Epidermal melanocyte (primary cell): ENCODE data around the gene HDGFL2.
A peak's percentile ranks its signal among the peaks of the same experiment; 100 is the strongest.

Experiments
- DNase-seq: peaks from one replicate; pipeline ENCODE4 v3.0.0; 2011; ENCODE audit warnings: low spot score; ENCODE audit not compliant: insufficient read length

The HDGFL2 gene

DNA sequence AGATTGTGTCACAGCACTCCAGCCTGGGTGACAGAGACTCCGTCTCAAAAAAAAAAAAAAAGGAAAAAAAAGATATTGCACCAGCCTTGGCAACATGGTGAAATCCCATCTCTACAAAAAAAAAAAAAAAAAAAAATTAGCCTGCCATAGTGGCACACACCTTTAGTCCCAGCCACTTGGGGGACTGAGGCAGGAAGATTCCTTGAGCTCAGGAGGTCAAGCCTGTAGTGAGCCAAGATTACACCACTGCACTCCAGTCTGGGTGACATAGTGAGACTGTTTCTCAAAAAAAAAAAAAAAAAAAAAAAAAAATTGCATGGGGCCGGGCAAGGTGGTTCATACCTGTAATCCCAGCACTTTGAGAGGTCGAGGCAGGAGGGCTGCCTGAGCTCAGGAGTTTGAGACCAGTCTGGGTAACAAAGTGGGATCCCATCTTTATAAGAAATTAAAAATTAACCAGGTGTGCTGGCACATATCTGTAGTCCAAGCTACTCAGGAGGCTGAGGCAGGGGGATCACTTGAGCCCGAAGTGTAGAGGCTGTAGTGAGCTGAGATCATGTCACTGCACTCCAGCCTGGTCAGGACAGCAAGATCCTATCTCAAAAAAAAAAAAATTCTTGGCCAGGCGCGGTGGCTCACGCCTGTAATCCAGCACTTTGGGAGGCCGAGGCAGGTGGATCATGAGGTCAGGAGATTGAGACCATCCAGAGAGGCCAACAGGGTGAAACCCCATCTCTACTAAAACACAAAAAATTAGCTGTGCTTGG, 7.1 kb upstream of the HDGFL2 start:
- no peak for DNase-seq

DNA sequence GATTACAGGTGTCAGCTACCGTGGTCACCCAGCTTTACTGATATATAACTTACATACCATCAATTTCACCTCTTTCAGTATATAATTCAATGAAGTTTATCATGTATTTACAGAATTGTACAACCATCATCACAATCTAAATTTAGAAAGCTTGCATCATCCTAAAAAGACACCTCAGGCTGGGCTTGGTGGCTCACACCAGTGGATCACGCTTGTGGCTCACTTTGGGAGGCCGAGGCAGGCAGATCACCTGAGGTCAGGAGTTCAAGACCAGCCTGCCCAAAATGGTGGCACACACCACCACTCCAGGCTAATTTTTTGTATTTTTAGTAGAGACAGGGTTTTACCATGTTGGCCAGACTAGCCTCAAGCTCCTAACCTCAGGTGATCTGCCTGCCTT, 4.3 kb upstream of the HDGFL2 start:
- no peak for DNase-seq

DNA sequence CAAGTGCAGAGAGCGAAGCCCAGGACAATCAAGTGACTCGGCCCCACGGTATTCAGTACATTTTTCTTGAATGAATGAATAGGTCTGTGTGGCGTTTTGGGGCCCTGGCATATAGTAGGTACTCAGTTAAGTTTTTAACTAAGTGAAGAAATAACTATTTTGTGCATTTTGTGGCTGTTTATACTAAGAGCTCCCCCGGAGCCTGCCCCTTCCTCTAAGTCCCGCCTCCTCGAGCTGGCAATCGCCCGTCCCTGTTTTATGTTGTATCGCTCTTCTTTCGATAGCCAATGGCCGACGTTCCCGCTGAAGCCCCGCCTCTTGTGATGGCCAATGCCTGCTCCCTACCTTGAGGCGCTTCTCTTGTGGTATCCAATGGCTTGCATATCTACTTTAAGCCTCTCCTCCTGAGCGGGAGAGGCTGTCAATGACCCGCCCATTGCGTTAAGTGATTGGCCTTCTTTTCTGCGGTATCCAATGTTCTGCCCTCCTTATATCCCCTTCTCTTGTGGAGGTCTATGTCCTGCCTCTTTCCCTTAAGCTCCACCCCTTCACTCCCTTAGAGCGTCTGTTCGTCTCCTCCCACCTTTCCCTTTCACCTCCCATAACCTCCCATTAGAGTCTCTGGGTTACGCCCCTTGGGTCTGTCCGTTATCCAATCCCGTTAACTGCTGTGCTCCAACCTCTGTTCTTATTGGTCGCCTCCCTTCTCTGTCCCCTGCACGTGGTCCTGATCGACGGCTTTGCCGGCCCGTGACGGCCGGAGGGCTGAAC, 509 bp upstream of the HDGFL2 start:
- DNase-seq, result peak; percentile 99

DNA sequence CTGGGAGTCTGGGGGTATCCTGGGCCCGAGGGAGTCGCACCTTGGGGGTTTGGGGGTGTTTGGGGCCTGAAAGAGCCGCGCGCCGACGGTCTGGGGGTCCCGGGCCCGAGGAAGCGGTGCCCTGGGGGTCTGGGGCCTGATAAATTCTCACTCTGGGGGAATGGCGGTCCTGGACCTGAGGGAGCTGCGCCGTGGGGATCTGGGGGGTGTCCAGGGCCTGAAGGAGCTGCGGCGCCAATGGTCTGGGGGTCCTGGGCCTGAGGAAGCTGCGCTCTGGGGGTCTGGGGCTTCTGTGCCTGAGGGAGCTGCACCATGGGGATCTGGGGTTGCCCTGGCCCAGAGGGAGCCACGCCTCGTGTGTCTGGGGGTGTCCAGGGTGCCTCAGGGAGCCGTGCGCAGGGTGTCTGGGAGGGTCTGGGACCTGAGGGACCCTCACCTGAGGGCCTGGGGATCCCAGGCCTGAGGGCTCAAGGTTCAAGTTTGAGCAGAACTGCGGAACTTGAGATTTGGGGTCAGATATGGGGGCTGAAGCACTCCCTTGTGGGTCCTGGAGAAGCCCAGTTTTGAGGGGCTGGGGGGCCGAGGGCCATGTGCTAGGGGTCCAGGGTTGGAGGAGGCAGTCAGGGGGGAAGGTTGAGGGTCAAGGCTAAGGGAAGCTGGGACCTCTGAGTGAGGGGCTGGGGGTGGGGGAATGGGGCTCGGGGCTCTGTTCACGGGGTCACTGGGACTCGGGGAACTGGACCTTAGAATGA, 1.1 kb downstream of the HDGFL2 start:
- DNase-seq, result no peak

DNA sequence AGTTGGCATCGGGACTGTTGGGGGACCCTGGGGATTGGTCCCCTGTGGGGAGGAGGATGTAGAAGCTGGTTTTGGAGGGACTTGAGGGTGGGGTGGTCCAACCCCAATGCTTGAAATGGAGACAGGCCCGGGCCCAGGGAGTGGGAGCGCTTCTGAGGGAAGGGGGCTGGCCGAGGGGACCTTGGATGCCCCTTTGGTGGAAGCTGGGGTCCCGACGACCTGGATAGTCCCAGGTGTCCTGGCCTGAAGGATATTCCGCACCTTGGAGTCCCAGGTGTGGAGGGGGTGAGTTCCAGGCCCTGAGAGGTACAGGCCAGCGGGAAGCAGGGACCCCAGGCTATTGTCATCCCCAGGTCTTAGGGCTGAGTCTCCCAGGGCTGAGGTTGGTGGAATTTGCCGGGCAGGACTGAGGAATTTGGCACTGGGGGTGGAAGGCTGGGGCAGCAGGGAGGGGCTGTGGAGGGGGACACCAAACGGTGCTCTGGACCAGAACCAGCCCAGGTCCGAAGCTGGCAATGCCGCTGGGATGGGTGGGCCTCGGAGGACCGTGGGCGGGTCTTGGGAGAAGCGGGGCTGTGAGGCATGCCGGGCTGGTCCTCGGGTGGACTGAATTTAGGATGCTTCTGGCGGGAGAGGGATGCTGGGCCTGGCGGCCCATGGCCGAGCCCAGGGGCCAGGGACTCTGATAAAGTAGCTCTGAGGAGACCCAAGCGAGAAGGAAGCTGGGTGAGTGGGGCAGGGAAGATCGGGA, 1.8 kb downstream of the HDGFL2 start:
- no peak for DNase-seq

DNA sequence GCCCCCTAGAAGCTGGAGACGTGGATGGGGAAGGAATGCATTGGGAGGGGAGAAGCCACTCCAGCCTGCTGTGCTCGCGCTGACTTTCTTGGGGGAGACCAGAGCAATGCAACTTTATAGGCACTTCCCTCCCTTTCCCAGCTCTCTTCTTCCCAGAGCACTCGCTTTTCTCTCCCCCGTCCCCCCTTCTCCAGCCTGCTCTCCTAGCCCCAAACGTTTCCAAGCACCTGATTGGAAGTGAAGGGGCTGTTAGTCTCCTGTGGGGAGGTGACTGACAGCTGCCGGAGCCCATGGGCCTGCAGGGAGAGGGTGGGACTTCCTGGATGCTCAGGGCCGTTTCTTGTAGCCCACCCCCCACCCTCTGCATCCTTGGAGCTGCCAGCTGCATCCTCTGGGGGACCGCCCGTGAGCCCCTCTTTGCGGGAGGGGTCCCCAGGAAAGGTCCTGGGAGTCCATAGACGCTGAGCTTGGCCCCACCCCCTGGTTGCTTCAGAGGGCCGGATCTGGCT, 2.5 kb downstream of the HDGFL2 start:
- peak; percentile 77 for DNase-seq

DNA sequence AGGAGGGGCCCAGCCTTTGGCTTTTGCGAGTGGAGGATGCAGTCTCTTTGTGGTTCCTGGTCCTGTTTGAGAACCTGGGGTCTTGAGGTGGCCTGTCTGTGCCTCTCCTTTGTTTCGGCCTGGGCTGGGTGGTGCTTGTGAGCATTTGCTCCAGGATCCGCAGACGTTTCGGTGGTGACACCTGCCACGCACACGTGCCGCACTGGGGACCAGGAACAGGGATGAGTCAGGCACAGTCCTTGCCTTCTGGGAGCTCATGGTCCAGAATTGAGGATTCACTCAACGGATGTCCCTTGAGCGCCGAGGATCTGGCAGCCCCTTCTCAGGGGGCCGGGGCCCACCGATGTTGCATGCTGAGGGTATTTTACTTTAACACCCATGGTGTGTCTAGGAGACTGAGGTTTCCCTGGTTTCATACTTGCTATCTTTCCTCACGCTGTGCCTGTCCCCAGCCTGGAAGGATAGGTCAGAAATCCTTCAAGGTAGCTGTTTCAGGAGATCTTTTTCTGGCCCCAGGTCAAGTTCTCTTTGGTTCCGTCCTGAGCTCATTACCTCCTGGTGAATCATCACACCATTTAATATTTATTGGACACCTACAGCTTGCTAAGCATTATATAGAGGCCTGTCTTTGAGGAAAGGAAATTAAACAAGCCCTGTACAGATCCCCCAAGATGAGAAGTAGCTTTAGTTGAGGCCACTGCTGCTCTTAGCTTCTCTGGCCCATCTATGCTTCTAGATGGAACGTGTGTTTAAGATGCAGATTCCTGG, 5.1 kb downstream of the HDGFL2 start:
- no peak for DNase-seq

DNA sequence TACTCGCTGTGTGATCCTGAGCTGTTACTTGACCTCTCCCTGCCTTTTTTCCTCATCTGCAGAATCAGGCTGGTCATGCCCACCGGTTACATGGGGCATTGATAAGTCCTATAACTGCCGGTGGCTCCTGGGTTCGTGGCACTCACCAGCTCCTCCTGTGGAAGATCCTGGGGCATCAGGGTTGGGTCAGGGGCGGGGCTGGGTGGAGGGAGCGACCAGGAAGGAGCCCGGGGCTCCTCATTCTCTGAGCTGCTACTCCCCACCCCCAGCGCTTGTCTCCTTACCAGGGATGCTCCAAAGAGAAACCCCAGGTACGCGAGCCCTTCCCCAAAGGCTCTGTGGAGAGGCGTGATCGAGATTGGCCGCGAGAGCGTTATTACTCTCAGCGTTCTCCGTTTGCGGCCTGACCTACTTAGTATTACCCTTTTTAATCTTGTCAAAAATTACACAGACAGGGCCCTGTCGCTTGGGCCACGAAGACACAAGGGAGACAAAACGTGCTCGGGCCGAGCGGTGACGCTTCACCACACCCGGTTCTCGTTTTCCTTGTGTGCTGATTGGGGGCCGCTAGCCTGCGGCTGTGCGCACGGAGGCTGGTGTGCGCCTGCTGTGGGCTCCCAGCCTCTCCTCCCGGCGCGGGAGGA, 10.7 kb downstream of the HDGFL2 start:
- no peak for DNase-seq

DNA sequence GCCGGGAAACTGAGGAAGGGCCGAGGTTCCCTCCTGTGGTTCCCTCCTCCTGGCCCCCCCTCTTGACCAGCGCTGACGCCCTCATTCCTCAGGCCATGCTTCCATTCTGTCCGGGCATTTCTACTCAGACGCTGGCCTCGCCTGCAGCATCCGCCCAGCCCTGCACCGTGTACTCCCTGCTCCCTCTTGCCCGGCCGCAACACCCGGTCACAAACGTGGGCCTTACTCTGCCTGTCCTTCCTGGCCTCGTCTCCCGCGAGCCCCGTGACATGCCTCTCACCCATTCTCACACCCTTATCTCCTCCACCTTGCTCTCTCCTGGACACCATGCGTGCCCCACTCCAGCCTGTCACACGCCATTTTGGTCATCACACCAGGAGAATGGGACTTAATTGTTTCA, 11.3 kb downstream of the HDGFL2 start:
- DNase-seq, result no peak

DNA sequence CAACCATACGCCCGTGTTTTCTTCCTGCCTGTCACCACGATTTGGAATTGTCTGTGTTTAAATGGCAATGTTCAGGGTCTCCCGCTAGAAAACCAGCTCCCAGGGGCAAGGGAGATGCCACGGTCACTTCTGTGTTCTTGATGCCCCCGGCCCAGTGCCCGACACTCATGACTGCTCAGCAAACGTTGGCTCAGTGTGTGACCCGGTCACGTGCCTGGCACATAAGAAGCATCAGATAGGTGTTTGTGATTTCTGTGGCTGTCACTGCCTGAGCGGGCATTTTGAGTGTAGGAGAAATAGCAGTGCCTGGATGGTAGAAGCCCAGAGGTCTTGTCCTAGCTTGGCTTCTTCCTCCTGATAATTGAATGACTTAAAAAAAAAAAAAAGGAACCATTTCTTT, 15.5 kb downstream of the HDGFL2 start:
- no peak for DNase-seq

DNA sequence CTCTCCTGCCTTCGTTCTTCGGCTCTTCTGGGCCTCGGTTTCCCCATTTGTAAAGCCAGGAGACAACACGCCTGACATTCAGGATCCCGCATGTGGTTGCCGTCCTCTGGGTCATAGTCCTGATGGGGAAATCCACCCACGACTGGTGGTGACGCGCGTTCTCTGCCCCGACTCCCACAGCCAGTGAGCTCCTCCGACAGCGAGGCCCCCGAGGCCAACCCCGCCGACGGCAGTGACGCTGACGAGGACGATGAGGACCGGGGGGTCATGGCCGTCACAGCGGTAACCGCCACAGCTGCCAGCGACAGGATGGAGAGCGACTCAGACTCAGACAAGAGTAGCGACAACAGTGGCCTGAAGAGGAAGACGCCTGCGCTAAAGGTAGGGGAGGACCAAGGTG, 16.4 kb downstream of the HDGFL2 start:
- DNase-seq, result no peak

DNA sequence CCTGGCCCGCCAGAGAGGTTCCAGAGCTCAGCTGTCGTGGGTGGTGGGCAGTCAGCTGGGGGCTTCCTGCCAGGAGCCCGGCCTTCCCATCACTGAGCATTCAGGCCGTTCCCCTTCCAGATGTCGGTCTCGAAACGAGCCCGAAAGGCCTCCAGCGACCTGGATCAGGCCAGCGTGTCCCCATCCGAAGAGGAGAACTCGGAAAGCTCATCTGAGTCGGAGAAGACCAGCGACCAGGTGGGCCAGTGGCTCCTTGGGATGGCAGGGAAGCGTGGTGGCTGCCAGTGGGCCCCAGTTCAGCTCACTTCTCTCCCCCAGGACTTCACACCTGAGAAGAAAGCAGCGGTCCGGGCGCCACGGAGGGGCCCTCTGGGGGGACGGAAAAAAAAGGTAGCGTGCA, 19.3 kb downstream of the HDGFL2 start:
- no peak for DNase-seq

DNA sequence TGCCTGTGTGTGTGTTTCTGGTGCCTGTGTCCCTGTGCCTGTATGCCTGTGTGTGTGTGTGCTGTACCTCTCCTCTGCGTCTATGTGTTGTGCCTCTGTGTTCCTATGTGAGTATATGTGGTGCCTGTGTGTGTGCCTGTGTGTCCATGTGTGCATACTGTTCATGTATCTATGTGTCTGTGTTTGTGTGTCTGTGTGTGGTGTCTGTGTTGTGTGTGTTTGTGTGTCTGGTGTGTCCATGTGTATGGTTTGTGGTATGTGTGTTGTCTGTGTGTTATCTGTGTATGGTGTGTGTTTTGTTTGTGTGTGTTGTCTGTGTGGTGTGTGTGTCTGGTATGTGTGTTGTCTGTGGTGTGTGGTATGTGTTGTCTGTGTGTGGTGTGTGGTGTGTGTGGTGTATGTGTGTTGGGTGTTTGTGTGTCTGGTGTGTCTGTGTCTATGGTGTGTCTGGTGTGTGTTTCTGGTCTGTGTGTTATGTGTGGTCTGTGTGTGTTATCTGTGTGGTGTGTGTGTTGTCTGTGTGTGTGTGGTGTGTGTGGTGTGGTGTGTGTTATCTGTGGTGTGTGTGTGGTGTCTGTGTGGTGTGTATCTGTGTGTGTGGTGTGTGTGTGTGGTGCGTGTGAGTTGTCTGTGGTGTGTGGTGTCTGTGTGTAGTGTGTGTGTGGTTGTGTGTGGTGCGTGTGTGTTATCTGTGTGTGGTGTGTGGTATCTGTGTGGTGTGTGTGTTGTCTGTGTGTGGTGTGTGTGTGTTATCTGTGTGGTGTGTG, 20.4 kb downstream of the HDGFL2 start:
- DNase-seq, result no peak

DNA sequence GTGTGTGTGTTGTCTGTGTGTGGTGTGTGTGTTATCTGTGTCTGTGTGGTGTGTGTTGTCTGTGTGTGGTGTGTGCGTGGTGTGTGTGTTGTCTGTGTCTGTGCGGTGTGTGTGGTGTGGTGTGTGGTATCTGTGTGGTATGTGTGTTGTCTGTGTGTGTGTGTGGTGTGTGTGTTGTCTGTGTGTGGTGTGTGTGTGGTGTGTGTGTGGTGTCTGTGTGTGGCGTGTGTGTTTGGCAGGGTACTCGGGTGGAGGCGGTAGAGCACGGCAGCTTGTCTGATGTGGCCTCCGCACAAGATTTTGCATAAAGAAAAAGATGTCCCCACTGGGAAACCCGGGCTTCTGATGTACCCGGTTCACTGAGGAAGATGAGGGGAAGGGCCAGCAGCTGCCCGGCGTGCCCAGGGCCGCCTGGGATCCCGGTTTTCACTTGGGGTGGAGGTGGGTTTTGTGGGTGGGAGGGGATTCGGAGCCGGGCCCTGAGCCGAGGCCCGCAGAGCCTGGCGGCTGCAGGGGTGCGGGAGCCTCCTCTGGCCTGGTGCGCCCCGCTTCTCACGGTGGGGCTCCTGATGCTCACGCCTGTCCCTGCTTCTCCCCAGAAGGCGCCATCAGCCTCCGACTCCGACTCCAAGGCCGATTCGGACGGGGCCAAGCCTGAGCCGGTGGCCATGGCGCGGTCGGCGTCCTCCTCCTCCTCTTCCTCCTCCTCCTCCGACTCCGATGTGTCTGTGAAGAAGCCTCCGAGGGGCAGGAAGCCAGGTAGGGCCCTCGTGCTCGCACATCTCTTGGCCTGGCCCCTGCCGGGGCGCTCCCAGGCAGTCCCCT, 21.2 kb downstream of the HDGFL2 start:
- no peak for DNase-seq

DNA sequence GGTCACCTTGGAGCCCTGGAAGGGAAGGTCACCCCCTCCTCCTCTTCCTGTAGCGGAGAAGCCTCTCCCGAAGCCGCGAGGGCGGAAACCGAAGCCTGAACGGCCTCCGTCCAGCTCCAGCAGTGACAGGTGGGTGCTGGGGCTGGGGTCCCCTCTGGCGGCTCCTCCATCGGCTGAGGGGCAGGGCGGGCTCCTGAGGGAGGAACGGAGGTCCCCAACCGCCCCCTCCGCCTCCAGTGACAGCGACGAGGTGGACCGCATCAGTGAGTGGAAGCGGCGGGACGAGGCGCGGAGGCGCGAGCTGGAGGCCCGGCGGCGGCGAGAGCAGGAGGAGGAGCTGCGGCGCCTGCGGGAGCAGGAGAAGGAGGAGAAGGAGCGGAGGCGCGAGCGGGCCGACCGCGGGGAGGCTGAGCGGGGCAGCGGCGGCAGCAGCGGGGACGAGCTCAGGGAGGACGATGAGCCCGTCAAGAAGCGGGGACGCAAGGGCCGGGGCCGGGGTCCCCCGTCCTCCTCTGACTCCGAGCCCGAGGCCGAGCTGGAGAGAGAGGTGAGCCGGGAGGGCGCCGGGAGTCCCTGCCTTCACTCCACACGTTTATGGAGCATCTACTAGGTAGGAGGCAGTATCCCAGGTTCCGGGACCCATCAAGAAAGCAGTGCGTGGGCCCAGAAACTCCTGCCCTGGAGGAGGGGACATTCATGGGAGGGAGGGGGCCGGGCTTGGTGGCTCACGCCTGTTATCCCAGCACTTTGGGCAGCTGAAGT, 22.0 kb downstream of the HDGFL2 start:
- no peak for DNase-seq

DNA sequence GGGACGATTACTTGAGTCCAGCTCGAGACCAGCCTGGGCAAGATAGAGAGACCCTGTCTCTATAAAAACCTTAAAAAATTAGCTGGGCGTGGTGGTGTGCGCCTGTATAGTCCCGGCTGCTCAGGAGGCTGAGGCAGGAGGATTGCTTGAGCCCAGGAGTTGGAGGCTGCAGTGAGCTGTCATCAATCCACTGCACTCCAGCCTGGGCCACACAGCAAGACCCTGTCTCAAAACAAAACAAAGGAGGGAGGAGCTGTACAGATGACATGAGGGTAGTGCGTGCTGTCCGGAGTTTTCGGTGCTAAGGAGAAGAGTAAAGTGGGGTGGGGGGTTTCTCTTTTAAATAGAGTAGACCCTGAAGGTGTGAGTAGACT, 22.6 kb downstream of the HDGFL2 start:
- DNase-seq, result no peak

DNA sequence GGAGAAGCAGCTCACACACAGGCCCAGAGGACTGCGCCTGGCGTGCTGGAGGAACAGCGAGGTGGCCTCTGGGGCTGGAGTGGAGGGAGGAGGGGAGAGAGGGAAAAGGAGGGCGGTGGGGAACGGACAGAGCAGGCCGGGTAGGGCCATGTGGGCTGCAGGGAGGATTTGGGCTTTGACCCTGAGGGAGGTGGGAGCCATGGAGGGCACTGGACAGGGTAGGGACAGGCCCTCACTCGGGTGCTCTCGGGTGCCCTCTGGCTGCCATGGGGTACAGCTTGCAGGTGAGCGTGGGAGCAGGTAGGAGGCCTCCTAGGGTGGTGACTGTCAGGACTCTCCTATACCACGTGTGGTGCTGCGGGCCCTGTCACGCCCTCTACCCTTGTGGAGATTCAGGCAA, 23.4 kb downstream of the HDGFL2 start:
- no peak for DNase-seq

DNA sequence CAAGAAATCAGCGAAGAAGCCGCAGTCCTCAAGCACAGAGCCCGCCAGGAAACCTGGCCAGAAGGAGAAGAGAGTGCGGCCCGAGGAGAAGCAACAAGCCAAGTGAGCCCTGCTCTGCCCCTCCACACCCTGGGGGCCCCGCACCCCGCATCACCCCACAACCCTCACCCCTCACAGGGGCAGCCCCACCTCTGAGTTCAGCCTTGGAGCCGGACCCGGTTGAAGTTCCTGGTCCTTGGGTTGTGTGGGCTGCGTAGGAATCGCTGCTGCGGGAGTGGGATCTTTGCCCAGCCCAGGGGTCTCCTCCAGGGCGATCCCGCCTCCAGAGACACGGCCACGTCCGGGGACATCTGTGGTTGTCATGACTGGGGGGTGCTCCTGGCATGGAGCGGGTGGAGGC, 24.2 kb downstream of the HDGFL2 start:
- no peak for DNase-seq
